K562 (cell line): ENCODE results near the gene CASKIN2.

Experiments used
- CBFB ChIP-seq: sonication (generic); formaldehyde crosslinking; IDR thresholded peaks from 2 replicates; pipeline ENCODE4 v1.4.0; 2020; ENCODE audit warnings: mild to moderate bottlenecking, missing genetic modification reagents
- CHD1 ChIP-seq: fragments of 200-600 bp; sonication (generic); IDR thresholded peaks from one replicate; pipeline ENCODE4 v1.6.1; 2012; ENCODE audit warnings: mild to moderate bottlenecking, moderate library complexity, low read length, inconsistent platforms
- CTCF ChIP-seq, 3 experiments: IDR thresholded peaks in 2 of 3; conservative IDR thresholded peaks in 1 of 3; 2 replicates each; pipeline ENCODE4 v1.5.1; 2011 to 2012; ENCODE audit warnings: low read length in 3 of 3, mild to moderate bottlenecking in 3 of 3, control low read depth in 2 of 3, improper control_type of control experiment in 1 of 3, inconsistent platforms in 1 of 3, low read depth in 1 of 3, mixed read lengths in 1 of 3, moderate library complexity in 1 of 3; ENCODE audit not compliant: insufficient read depth in 2 of 3
- CXXC5 ChIP-seq: fragments of 250-450 bp; sonication (Bioruptor Pico); IDR thresholded peaks from 2 replicates; pipeline ENCODE4 v1.8.0; 2022; ENCODE audit warnings: inconsistent platforms, mild to moderate bottlenecking, moderate library complexity
- ETV5 ChIP-seq: sonication (generic); formaldehyde crosslinking; IDR thresholded peaks from 2 replicates; pipeline ENCODE4 v1.4.0; 2020; ENCODE audit warnings: low read depth, mild to moderate bottlenecking, missing genetic modification reagents
- MYC ChIP-seq, 2 experiments: fragments of 250-450 bp in 1 of 2; sonication (Bioruptor Pico) in 1 of 2; IDR thresholded peaks; 2 replicates each; pipeline versions ENCODE4 v1.5.1 to v1.6.1; 2012 to 2021; ENCODE audit warnings: low read depth in 2 of 2, borderline replicate concordance in 1 of 2, improper control_type of control experiment in 1 of 2, low read length in 1 of 2, mild to moderate bottlenecking in 1 of 2, moderate library complexity in 1 of 2
- MYNN ChIP-seq, 2 experiments: sonication (generic); formaldehyde crosslinking in 1 of 2; IDR thresholded peaks; 2 replicates each; pipeline versions ENCODE4 v1.5.0 to v1.6.1; 2016 to 2020; ENCODE audit warnings: antibody characterized with exemption in 1 of 2, missing genetic modification reagents in 1 of 2
- POLR2AphosphoS5 ChIP-seq: IDR thresholded peaks from 2 replicates; pipeline ENCODE4 v1.6.1; 2011; ENCODE audit warnings: mild to moderate bottlenecking, low read depth, low read length, moderate library complexity; ENCODE audit not compliant: control insufficient read depth, insufficient read depth
- RHOXF2B ChIP-seq: fragments of 250-450 bp; sonication (Bioruptor Pico); conservative IDR thresholded peaks from 2 replicates; pipeline ENCODE4 v1.5.1; 2021
- SPI1 ChIP-seq: IDR thresholded peaks from 2 replicates; pipeline ENCODE4 v1.6.1; 2011; ENCODE audit warnings: low read depth, low read length, control low read depth, borderline replicate concordance
- TAL1 ChIP-seq: fragments of 450-650 bp; IDR thresholded peaks from 2 replicates; pipeline ENCODE4 v1.6.1; 2016; ENCODE audit warnings: mild to moderate bottlenecking
- ZKSCAN1 ChIP-seq: fragments of 150-350 bp; IDR thresholded peaks from 2 replicates; pipeline ENCODE4 v1.6.1; 2016; ENCODE audit warnings: low read depth, low read length

GRCh38 chr17:75487351-75488070 lies 27.8 kb downstream of the CASKIN2 start:
- TF ChIP-seq TAL1 (no peak), CBFB (CRISPR knock-in tag) (no peak), POLR2AphosphoS5 (no peak), ZKSCAN1 (no peak), CTCF (IDR thresholded peaks at IDR 0.05 in 2 of 3, conservative IDR thresholded peaks at IDR 0.05 in 1 of 3; ENCODE audit: insufficient read depth in 2 of 3, low read depth in 1 of 3, low read length in 3 of 3) (peak; percentile 56 to 72 (median 60)), ETV5 (CRISPR knock-in tag) (no peak), MYC (IDR thresholded peaks at IDR 0.05; ENCODE audit: low read depth, low read length) (peak; percentile 56), MYC (CRISPR knock-in tag; IDR thresholded peaks at IDR 0.05; ENCODE audit: borderline replicate concordance, low read depth) (no peak), MYNN (IDR thresholded peaks at IDR 0.05) (no peak), MYNN (CRISPR knock-in tag; IDR thresholded peaks at IDR 0.05) (no peak), SPI1 (0 out of 2 replicates have a peak, but pooled peaks have one; percentile 43), CHD1 (no peak), CXXC5 (CRISPR knock-in tag) (no peak), RHOXF2B (CRISPR knock-in tag) (no peak)
